Activated CD4-positive, CD25-positive, alpha-beta regulatory T cell treated with anti-CD3 and anti-CD28 coated beads, Interleukin-2, amount 50 U/mL, for 16 hours (primary cell): ENCODE measurements around the gene MPLKIP.
A peak's percentile ranks its signal among the peaks of the same experiment; 100 is the strongest.
"Not testable (repeated sequence)": the region's sequence is repeated elsewhere in the genome, so short reads cannot be mapped to it uniquely, and the experiment has no call there.

Source experiments
- DNase-seq: peaks from one replicate; pipeline ENCODE4 v3.0.0-alpha.2; 2020; ENCODE audit warnings: low read depth, low spot score

The MPLKIP gene

DNA sequence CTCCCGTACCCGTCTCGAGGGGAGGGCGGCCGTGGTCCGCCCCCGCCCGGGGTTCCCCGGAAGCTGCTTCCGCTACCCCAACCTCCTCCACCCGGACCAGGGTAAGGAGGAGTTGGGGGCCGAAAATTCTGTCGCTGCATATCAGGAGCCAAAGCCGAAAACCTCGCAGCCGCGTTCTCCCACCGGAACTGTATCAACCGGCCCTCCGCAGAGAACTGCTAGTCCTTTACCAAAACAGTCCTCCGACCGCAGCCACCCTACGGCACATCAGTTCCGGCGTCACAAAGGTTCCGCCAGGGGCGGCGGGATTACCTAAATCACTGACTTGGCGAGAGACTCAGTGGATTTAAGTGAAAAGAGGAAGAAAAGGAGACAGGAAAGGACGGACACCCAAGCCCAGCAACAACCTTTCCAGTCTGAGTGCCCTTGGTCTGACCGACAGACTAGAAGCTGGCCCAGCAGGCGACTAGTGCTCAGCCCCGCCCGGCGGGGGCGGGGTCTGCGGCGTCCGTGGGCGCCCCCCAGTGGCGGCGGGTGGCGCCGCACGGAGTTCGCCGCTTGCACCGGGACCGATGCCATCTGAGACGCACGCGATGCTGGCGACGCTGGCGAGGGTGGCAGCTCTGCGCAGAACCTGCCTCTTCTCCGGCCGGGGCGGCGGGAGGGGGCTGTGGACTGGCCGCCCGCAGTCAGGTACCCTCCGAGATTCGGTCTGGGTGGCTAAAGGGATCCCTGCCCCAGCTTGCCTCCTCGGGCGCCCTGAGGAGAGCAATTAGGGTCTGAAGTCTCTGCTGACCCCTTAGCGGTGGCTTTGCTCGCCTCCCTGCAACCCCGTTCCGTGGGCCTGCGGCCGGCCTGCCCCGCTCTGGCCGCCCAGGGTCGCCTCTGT lies at the start of gene MPLKIP, which contains the start of gene SUGCT:
MPLKIP (minus strand) TSS at position 195 of the 889 bp plus-strand sequence; CDS start at position 140, 55 bp downstream.
SUGCT (plus strand) TSS at position 578 of the 889 bp plus-strand sequence.
- DNase-seq = peak; percentile 72

DNA sequence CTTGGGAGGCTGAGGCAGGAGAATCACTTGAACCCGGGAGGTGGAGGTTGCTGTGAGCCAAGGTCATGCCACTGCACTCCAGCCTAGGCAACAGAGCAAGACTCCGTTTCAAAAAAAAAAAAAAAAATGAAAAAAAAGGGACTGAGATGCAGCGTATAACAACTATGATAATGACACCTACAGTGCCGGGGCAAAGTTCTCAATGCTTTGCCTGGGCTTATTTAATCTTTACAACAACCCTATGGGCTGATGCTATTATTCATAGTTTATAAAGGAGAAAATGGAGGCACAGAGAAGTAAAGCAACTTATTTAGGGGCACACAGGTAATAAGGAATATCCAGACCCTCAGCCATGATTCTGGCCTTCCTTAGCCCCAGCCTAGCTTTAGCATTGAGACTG lies 48.0 kb upstream of the MPLKIP start:
- DNase-seq = no peak

DNA sequence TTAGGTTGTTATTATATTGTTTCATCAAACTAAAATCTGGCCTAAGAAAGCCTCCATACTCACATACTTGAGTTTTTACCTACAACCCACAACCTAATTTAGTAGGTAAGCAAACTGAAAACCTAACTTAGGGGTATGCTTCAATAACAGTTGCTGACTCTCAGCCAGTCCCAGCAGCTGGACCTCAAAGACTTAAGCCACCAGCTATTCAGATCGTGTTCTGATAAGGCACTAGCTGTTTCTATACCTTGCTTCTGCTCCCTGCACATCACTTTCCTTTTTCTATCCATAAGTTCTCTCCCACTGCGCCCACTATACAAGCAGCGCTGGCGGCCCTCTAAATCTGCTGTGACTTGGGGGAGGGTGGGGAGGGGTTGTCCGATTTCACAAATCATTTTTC lies 42.6 kb upstream of the MPLKIP start:
- no peak for DNase-seq

DNA sequence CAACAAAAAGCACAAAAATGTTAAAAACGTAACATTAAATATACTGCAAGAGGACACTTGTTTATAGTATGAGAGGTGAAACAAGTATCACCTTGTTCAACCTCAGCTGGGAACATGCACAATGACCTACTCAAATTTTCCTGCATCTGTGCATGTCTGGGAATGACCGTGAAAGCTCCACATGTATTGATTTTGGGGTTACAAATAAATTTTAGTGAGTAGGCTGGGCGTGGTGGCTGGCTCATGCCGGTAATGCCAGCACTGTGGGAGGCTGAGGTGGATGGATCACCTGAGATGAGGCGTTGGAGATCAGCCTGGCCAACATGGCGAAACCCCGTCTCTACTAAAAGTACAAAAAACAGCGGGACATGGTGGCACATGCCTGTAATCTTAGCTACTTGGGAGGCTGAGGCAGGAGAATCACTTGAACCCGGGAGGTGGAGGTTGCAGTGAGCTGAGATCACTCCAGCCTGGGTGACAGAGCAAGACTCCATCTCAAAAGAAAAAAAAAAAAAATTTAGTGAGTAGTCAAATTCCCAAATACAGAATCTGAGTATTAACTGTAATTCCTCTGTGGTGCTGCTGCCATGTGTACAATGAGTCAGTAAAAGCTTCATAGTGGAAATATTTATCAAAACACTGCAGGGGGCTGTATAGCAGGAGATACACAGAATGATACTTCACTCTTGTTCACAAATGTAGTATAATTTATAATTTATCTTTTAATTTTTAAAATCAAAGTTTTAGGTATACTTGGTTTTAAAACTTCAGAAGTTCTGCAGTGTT lies 41.5 kb upstream of the MPLKIP start:
- DNase-seq = no peak

DNA sequence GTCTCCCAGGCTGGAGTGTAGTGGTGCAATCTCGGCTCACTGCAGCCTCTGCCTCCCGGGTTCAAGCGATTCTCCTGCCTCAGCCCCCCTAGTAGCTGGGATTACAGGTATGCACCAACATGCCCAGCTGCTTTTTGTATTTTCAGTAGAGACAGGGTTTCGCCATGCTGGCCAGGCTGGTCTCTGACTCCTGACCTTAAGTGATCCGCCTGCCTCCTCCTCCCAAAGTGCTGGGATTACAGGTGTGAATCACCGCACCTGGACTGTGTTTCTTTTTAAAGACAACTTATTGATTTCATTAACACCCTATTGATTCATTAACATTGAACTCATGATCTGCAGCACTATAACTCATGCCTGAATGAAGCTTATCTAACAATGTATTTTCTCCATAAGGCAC lies 40.8 kb upstream of the MPLKIP start:
- DNase-seq = not testable (repeated sequence)

DNA sequence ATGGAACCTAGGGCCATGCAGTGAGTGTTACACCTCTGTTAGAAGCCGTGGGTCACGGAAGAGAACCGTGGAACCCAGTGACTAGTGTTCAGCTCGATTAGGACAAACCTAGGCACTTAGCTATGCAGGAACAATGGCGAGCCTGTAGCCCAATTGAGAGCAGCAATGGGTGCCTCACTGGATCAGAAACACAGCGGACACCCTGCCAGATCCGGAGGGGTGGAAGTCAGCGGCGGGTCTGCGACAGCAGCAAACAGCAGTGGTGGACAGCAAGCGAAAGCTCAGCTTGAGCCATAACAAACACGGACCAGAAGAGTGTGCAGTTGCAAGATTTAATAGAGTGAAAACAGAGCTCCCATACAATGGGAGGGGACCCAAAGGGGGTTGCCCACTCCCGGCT lies 38.7 kb upstream of the MPLKIP start:
- DNase-seq = not testable (repeated sequence)

DNA sequence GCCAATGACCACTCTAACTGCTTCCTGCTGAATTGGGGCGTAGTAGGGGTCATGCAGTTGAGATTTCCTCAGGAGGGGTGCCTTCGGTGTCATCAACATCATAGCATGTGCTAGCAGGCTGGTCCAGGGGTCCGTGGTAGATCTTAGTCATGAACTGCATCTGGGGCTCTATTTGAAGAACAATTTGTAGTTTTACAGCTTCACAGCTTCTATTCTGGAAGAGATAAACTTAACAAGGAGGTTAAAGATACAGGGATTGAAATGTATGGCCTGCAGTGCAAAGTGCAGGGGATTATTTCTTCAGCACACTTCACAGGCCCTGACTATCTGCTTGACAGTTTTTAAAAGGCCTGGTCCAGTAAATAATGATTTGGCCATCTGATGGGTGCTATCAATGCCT lies 33.8 kb upstream of the MPLKIP start:
- not testable (repeated sequence) for DNase-seq

DNA sequence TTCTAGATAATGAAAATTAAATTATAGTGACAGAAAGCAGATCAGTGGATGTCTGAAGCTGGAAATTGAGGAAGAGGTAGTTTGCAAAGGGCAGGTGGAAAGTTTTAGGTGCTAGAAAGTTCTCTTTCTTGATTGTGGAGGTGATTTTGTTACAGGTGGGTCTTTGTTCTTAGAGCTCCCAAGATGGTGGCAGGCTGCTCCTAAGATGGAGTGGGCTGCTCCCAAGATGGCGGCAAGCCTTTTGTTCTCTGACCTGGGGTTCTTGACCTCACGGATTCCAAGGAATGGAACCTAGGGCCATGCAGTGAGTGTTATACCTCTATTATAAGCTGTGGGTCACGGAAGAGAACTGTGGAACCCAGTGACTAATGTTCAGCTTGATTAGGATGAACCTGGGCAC lies 32.9 kb upstream of the MPLKIP start:
- no peak for DNase-seq

DNA sequence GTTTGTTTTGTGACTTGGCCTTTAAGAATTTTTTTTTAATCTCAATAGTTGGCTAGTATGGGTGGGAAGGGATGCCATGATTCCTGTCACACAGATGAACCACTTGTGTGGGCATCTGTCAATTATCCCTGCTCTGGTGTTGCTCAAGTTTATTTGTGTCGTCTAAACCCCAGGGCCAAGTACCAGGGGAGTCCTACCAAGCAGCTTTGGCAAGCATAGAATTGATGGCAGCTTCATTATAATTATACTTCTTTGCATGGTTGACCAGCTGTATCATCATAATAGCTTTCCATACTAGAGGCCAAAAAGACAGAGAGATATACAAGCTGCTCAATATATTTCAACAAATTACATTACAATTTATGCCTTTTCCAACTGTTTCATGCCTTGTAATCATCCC lies 30.8 kb upstream of the MPLKIP start:
- DNase-seq = no peak

DNA sequence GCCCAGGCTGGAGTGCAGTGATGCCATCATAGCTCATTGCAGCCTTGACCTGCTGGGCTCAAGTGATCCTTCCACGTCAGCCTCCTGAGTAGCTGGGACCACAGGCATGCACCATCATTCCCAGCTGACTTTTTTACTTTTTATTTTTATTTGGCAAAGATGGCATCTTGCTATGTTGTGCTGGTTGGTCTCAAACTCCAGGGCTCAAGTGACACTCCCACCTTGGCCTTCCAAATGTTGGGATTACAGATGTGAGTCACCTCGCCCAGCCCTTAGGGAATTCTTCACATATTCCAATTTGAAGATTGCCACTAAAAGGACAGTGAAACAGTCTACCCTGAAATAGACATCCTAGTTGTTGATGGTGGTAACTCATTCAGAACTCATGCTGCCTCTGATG lies 28.1 kb upstream of the MPLKIP start:
- no peak for DNase-seq

DNA sequence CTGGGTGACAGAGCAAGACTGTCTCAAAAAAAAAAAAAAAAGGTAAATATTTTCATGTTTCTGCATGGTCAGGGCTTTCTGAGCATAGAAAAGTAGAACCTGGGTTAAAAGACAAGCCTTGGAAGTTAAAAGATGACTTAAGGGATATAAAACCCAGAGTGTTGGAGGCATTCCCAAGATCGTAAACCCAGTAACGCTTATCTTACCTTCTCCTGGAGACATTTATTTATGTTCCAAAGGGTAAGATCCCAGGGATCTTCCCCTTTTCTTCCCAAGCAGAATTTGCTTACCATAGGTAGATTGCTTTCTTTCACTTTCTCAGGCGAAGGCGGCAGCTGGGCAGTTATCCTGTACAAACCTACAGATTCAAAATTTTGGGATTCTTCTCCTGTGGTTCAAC lies 22.6 kb upstream of the MPLKIP start:
- no peak for DNase-seq

DNA sequence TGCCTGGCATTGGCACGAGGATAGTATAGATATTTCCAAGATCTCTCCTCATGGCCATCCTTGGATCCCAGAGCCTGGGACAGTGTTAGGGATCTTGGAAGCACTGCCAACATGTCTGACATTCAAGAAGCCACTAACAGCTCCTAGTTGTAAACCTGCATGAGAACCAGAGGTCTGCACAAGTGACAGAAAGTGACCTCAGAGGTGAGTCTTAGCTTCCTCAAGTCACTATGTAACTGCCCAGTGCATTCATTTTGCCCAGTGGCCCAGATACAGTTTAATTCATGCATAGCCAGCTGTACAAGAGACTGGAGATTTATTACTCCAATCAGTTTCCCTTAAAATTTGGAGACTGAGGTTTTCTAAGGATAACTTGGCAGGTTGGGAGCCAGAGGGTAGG lies 17.1 kb upstream of the MPLKIP start:
- DNase-seq = no peak

DNA sequence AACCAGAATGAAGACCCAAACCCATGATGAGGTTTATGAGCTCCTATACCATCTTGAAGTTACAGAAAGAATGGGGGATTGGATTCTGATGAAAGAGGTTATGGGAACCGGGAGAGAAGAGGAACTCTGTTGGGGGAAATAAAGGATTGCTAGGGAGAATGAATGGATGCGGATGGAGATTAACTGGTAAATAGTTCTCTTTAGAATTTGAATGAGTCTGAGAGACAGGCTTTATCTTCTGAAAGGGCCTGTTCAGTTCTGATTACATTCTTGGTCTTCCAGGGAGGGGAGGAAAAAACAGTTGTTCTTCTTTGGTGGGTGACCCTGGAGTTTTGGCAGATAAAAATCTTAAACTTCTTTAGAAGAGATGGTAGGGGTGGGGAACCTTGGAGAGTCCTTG lies 14.2 kb upstream of the MPLKIP start:
- no peak for DNase-seq

DNA sequence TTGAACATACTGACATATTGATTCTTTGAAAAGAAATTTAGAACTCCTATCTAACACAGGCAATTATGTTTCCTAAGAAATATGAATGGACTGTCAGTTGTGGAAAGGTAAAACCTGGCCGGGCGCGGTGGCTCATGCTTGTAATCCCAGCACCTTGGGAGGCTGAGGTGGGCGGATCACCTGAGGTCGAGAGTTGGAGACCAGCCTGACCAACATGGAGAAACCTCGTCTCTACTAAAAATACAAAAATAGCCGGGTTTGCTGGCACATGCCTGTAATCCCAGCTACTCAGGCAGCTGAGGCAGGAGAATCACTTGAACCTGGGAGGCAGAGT lies 13.8 kb upstream of the MPLKIP start:
- DNase-seq = not testable (repeated sequence)

DNA sequence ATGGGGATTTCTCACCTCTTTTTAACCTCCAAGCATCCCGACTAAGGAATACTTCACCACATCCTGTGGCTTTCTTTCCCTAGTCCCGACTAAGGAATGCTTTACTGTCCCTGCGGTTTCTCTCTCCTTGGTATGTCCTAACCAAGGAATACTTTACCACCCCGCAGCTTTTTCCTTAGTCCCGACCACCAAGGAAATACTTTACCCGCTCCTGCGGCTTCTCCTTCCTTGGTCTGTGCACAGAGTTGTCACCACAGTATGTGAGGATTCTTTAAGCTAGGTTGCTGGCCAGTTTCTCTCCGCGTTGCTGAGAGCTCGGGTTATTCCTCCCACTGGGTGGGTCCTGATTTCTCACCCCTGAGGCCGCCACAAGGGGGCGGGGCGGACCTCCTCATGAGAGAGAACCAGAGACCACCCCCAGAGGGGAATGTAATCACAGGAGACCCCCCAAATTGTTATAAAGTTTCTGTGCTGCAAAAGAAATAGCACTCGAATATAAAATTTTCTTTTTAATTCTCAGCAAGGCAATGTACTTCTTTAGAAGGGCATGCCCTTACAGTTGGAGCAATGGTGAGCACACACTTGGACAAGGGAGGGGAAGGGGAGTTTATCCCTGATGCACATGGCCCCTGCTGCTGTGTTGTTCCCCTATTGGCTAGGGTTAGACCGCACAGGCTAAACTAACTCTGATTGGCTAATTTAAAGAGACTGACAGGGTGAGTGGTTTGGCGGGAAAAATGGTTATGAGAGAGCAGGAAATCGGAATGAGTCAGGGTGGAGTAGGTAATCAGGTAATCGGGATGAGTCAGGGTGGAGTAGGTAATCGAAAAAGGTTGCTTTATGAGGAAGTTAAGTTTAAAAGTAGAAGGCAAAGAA lies 13.2 kb upstream of the MPLKIP start:
- no peak for DNase-seq

DNA sequence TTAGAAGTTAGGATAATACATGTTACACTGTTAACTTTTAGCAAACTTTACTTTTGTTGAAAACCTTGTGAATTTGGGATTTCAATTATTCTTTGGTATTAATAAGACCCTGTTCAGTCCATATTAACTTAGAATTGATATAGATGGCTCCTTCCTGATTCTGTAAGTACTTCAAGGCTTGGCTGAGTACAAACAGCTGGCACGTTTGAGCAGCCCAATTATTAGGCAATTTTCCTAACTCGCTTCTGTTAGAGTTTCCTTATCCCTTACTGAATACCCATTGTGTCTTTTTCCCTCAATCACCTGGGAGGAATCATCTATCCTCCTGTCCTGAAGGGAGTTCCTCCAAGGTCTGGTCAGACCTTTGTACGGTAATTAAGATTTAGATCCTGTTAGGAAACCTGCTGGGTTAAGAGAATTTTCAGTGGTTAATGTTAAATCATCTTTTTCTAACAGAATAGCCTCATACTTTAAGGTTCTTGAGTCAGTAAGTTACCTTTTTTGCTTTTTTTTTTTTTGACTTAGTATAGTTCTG lies 11.2 kb upstream of the MPLKIP start:
- not testable (repeated sequence) for DNase-seq

DNA sequence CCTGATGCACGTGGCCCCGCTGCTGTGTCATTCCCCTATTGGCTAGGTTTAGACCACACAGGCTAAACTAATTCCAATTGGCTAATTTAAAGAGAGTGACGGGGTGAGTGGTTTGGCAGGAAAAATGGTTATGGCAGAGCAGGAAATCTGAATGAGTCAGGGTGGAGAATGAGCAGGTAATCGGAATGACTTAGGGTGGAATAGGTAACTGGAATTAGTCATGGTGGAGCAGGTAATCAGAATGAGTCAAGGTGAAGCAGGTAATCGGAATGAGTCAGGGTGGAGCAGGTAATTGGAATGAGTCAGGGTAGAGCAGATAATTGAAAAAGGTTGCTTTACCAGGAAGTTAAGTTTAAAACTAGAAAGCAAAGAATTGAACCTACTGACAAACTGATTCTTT lies 7.5 kb upstream of the MPLKIP start:
- DNase-seq = not testable (repeated sequence)

DNA sequence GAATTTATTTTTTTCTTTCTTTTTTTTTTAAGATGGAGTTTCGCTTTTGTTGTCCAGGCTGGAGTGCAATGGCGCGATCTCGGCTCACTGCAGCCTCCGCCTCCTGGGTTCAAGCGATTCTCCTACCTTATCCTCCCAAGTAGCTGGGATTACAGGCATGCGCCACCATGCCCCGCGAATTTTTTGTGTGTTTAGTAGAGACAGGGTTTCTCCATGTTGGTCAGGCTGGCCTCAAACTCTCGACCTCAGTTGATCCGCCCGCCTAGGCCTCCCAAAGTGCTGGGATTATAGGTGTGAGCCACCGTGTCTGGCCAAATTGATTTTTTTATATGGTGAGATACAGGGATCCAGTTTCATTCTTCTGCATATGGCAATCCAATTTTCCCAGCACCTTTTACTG lies 5.5 kb upstream of the MPLKIP start:
- not testable (repeated sequence) for DNase-seq

DNA sequence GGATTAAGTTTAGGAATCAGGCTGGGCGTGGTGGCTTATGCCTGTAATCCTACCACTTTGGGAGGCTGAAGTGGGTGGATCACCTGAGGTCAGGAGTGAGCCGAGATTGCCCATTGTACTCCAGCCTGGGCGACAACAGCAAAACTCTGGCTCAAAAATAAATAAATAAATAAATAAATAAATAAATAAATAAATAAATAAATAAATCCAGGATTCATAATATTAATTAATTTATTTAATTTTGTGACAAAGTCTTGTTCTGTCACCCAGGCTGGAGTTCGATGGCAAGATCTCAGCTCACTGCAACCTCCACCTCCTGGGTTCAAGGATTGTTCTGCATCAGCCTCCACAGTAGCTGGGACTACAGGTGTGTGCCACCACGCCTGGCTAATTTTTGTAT lies 4.6 kb upstream of the MPLKIP start:
- DNase-seq = no peak

DNA sequence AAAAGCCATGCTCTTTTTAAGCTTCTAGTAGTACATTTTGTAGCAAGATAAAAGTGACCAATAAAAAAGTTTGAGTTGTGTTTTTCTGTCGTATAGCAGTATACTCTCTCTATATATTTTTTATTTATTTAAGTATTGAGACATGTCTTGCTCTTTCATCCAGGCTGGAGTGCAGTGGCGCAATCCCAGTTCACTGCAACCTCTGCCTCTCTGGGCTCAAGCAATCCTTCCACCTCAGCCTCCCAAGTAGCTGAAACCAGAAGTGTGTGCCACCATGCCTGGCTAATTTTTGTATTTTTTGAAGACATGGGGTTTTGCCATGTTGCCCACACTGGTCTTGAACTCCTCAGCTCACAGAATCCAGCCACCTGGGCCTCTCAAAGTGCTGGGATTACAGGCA lies 3.1 kb upstream of the MPLKIP start:
- DNase-seq = no peak

DNA sequence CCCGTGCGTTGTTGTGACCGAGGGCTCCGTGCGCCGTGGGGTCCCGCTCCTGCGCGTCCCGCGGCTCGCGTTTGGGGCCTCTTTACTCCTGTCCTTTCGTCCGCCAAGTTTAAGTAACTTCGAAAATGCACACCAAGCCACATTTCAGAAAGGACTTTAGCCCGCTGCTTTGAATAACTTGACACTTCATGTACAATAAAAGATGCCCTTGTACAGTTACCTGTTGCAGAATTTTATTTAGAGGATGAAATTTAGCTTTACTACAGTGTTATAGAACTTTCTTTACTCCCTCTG lies 842 bp upstream of the MPLKIP start:
- DNase-seq = no peak
